ENCODE data around the gene GDF15.
A peak's percentile ranks its signal among the peaks of the same experiment; 100 is the strongest.
"Not testable (repeated sequence)": the region's sequence is repeated elsewhere in the genome, so short reads cannot be mapped to it uniquely, and the experiment has no call there.

The GDF15 gene

DNA sequence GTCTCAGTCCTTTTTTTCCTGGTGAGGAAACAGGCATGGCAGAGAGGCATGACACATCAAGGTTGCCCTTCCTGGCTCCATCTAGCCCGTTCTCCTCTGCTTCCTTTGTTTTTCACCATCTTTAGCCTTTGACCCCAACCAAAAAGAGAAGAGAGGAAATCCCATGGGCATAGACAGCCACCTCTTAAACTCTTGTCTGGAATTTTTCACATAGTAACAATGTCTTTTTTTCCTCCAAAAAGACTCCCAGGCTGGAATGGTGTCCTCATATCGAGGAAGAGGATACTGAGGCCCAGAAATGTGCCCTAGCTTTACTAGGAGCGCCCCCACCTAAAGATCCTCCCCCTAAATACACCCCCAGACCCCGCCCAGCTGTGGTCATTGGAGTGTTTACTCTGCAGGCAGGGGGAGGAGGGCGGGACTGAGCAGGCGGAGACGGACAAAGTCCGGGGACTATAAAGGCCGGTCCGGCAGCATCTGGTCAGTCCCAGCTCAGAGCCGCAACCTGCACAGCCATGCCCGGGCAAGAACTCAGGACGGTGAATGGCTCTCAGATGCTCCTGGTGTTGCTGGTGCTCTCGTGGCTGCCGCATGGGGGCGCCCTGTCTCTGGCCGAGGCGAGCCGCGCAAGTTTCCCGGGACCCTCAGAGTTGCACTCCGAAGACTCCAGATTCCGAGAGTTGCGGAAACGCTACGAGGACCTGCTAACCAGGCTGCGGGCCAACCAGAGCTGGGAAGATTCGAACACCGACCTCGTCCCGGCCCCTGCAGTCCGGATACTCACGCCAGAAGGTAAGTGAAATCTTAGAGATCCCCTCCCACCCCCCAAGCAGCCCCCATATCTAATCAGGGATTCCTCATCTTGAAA is at the start of gene GDF15:
Gene GDF15 (plus strand): TSS at position 484 of the 868 bp plus-strand sequence. CDS start 32 bp downstream, at position 516.
- DNase-seq: peak; percentile 26

- no peak for DNase-seq
Observed at GRCh38 chr19:18338541-18338940, 47.4 kb upstream of the GDF15 start.

- no peak for DNase-seq
Observed at GRCh38 chr19:18339723-18340122, 46.2 kb upstream of the GDF15 start.

GRCh38 chr19:18340190-18340989 is 45.6 kb upstream of the GDF15 start, which contains the start of gene PGPEP1:
Gene PGPEP1, plus strand, starts transcription at chr19:18340598. Its CDS starts 84 bp downstream, at chr19:18340682.
- peak; percentile 67 for DNase-seq

GRCh38 chr19:18340990-18341868 is 44.7 kb upstream of the GDF15 start:
- DNase-seq: peak; percentile 66

- no peak for DNase-seq
Observed at GRCh38 chr19:18342090-18342632, 43.8 kb upstream of the GDF15 start.

GRCh38 chr19:18344582-18344950 is 41.4 kb upstream of the GDF15 start:
- no peak for DNase-seq

GRCh38 chr19:18345296-18345695 is 40.7 kb upstream of the GDF15 start:
- no peak for DNase-seq

GRCh38 chr19:18346091-18346490 is 39.9 kb upstream of the GDF15 start:
- no peak for DNase-seq

DNA sequence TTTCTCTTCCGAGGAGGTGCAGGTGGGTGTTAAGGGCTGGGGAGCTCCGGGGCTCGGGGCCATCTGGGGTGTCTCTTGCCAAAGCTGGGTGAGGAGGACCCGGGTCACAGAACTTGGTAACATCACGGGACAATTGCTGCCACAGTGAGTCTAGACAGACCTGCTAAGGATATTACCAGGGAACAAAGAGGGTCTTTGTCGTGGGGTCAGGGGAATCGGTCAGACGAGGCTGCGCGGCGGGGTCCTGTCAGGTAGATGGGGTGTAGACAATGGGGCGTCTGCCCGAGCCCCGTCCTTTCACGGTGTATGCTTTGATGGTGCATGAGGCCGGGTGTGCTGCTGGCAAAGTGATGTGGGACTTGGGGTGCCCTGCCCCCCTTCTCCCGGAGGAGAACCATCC is 37.8 kb upstream of the GDF15 start:
- no peak for DNase-seq

DNA sequence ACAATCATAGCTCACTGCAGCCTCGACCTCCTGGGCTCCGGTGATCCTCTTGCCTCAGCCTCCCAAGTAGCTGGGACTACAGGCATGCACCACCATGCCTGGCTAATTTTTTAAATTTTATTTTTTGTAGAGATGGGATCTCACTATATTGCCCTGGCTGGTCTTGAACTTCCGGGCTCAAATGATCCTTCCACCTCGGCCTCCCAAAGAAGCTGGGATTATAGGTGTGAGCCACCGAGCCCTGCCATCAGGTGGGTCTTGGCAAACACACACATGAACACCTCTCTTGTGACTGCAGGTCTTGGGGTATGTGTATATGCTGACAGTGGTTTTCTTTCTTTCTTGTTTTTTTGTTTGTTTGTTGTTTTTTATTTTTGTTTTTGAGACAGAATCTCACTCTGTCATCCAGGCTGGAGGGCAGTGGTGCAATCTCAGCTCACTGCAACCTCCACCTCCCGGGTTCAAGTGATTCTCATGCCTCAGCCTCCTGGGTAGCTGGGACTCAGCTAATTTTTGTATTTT is 37.1 kb upstream of the GDF15 start:
- DNase-seq: not testable (repeated sequence)

- DNase-seq: peak; percentile 29
Observed at GRCh38 chr19:18349524-18350128, 36.3 kb upstream of the GDF15 start.

- no peak for DNase-seq
Observed at GRCh38 chr19:18350490-18350889, 35.5 kb upstream of the GDF15 start.

DNA sequence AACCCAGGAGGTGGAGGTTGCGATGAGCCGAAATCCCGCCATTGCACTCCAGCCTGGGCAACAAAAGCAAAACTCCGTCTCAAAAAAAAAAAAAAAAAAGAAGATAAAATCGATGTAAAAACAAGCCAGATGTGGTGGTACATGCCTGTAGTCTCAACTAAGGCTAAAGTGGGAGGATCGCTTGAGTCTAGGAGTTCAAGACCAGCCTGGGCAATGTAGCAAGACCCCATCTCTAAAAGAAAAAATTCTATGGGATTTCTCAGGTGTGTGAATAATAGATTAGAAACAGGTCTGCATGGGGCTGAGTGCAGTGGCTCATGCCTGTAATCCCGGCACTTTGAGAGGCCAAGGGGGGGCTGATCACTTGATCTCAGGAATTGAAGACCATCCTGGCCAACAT is 34.4 kb upstream of the GDF15 start:
- no peak for DNase-seq

GRCh38 chr19:18353378-18354005 is 32.5 kb upstream of the GDF15 start:
- DNase-seq: no peak

DNA sequence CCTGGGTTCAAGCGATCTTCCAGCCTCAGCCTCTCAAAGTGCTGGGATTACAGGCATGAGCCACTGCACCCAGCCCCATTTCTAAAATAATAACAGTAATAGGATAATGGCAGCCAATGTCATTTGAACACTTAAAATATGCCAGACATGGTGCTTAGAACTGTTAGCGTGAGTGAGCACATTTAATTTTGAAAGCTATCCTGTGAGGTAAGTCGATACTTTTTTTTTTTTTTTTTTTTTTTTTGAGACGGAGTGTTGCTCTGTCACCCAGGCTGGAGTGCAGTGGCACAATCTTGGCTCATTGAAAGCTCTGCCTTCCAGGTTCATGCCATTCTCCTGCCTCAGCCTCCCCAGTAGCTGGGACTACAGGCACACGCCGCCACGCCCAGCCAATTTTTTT is 31.2 kb upstream of the GDF15 start:
- DNase-seq: not testable (repeated sequence)

GRCh38 chr19:18357041-18357440 is 28.9 kb upstream of the GDF15 start:
- no peak for DNase-seq

GRCh38 chr19:18361646-18362045 is 24.3 kb upstream of the GDF15 start:
- no peak for DNase-seq

- no peak for DNase-seq
Observed at GRCh38 chr19:18362934-18363542, 22.9 kb upstream of the GDF15 start.

GRCh38 chr19:18363787-18364186 is 22.2 kb upstream of the GDF15 start:
- no peak for DNase-seq

GRCh38 chr19:18364277-18364825 is 21.6 kb upstream of the GDF15 start:
- not testable (repeated sequence) for DNase-seq
